SKM-1 treated with dmso at 0.1 percent for 144 hours (cell line): ENCODE data around the gene YY1.
"Not testable (repeated sequence)": the region's sequence is repeated elsewhere in the genome, so short reads cannot be mapped to it uniquely, and the experiment has no call there.

Experiments used
- DNase-seq: peaks from one replicate; lab custom pipeline; 2025; ENCODE audit not compliant: unreplicated experiment; lab: John Stamatoyannopoulos, UW

The YY1 gene

DNA sequence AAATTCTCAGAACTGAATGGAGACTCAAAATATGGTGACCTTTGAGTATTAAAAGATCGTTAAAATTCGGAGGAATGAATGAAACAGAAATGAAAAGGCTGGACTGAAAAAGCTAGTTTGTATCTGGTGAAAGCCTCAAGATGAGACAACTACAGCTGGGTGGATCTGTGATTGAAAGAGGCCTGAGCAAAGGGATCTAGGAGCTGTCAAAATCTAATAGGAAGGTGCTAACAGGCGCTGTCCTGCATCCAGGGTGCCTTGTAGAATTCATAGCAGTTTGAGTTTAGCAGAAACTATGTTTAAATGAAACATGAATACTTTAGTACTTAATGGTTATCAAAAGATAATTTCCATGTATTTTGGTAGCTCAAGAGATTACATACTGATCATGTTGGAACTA lies 2.3 kb downstream of the YY1 start:
- no peak for DNase-seq

DNA sequence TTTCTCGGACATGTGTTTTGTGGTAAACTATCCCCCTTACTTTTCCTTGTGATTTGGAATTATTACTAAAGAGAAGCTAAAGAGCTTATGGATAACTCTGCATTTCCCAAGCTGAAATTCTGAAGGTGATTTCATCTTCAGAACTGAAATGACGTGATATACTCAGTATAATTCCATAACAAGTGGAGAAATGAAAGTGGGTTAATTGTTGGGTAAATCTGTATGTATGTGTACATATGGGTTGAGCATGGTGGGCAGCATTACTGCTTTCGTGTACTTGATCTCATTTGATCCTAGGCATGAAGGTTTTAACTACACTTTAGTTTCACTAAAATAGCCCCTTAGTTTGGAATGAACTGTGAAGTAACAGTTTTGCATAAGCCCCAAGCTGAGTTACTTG lies 4.1 kb downstream of the YY1 start:
- no peak for DNase-seq

DNA sequence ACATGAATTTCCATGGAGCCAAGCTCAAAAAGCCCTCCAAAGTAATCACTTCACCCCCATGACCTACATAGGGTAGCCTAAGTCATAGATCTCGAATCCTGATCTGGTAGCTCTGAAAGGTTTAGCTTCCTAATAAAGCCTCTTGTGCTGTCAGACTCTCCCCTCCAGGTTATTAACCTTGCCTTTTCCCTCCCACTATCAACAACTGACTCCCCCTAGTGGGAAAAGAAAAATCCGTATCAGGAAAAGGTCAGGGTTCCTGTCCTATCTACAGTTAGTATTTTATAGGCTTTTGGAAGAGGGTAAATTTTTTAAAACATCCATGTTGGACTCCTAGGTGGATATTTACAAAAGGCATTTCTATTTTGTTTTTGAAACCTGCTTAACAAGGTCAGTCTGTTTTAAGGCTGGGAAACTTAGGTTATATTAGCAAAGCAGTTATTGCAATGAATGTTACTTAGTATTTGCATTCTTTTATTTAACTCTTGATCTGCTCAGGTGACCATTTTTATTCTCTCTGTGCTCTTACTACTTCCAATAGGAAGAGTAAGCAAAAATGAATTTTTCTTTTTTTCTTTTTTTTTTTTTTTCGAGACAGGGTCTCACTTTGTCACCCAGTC lies 8.0 kb downstream of the YY1 start:
- DNase-seq = no peak

DNA sequence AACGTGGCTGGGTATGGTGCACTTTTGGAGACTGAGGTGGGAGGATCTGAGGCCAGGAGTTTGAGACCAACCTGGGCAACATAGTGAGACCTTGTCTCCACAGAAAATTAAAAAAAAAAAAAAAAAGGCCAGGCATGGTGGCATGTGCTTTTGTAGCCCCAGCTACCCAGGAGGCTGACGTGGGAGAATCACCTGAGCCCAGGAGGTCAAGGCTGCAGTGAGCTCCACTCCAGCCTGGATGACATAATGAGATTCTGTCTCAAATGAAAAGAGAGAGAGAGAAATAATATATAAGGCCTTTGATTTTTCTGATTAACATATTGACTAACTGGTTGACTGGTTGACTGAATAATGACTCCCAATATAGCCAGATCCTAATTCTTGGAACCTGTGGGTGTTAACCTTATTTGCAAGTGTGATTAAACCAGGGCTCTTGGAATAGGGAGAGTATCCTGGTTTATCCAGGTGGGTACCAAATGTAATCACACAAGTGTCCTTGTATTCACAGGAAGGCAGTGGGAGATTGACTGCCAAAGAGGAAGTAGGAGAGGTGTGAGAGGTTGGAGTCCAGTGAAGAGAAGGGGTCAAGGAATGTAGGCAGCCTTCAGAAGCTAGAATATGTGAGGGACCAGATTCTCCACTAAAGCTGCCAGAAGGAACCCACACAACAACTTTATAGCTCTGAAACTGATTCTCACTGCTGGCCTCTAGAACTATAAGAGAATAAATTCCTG lies 12.0 kb downstream of the YY1 start:
- DNase-seq = no peak

DNA sequence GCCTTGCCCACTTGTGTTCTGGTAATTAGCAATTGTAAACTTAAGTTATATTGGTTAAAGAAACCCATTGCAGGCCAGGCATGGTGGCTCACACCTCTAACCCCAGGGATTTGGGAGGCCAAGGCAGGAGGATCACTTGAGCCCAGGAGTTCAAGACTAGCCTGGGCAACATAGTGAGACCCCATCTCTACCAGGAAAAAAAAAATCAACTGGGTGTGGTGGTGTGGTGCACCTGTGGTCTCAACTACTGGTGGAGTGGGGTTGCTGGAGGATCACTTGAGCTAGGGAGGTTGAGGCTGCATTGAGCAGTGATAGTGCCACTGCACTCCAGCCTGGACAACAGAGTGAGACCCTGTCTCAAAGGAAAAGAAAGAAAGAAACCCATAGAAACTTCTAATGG lies 13.7 kb downstream of the YY1 start:
- DNase-seq = no peak

DNA sequence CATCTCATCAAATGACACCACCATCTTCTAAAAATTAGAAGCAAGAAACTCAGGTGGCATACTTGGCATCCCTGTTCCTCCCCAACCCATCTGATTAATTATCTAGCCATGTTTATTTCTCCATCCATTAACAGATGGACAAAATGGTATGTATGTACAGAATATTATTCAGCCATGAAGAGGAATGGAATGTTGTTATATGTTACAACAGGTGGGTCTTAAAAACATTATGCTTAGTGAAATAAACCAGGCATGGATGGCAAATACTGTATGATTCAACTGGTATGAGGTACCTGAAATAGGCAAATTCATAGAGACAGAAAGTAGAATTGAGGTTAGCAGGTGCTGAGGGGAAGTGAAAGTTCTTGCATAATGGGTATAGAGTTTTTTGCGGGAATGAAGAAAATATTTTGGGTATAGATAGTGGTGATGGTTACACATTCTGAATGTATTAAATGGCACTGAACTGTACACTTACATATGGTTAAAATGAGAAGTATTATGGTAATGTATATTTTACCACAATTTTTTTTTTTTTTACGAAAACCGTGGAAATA lies 17.5 kb downstream of the YY1 start:
- DNase-seq = no peak

DNA sequence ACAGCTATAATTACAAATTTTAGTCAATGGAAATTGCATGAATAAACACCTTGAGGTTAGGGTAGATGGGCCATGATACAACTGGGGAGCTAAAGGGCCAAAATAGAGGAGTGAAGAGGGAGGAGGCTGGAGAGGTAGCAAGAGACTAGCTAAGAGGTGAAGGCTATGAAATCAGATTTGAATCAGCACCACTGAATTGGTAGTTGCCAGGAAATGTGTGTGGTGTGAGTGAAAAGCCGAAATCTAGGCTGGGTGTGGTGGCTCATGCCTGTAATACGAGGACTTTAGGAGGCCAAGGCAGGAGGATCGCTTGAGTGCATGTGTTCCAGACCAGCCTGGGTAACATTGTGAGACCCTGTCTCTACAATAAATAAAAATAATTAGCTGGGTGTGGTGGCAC lies 22.7 kb downstream of the YY1 start:
- DNase-seq = no peak

DNA sequence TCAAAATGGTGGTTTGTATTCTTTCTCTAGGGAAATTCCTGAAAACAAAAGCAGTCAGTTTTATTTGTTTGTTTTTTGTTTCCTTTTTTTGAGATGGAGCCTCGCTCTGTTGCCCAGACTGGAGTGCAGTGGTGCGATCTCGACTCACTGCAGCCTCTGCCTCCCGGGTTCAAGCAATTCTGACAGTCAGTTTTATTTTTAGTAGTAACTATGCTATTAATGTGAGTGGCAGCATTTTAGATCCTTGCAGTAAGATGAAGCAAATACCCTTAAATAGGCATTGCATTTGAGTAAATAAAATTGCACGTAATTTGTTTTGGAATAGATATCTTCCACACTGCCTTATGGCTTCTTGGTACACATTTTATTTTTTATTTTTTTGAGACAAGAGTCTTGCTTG lies 23.6 kb downstream of the YY1 start:
- DNase-seq = no peak

DNA sequence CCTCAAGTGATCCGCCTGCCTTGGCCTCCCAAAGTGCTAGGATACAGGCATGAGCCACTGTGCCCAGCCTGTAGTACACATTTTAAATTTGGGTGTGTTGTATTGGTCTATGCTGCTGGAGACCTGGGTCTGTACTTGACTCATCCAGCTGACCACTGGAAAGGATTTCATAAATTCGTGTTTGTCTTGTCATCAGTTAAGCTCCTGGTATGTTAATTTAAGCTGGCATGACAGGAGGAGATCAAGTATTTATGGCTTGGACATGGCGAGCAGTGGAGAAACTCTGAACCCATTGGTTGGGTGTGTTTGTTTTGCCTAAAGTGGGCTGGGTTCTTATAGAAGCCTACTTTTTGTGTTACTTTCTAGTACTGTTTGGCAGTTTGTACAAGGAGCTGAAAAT lies 24.2 kb downstream of the YY1 start:
- no peak for DNase-seq

DNA sequence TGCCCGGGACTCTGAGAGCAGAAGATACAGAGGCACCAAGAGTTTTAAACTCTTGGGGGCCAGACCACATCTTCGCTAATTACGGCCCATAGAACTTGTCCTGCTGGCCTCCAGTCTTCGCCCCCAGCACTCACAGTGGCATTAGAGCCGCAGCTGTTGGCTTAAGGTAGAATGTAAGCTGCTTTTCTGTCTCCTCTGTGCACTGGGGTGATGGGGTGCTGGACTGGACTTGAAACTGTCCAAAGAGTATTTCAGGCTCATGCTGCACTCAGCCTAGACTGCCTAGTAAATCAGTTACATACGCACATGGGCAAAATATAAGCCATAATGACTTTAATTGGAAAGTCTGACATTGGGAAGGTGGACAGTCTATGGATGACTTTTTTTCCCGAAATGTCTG lies 29.0 kb downstream of the YY1 start:
- no peak for DNase-seq

DNA sequence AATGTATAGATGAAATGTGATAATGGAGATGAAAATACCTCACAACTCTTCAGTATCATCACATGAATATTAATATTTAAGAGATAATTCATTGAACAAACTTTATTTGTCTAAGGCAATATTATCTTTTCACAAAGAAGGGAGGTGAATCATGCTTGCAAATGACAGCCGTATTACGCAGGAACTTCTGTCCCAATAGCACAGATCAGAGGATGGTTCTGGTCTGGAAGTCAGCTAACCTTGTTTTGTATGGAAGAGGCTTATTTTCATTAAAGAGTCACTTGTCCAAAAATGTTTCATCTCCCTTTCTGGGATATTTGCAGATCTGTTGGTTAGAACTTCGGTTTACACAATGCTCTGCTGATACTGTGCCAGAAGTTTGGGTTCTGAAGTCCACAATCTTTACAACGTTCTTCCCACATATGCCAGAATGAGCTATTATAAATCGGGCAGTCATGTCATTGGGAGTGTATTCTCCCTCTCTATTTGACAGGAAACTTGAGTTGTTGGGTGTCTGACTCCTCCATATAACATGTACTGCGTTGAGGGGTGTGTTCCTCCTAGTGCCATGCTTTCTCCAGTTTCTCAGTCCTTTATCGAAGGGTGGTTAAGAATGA lies 29.8 kb downstream of the YY1 start:
- no peak for DNase-seq

DNA sequence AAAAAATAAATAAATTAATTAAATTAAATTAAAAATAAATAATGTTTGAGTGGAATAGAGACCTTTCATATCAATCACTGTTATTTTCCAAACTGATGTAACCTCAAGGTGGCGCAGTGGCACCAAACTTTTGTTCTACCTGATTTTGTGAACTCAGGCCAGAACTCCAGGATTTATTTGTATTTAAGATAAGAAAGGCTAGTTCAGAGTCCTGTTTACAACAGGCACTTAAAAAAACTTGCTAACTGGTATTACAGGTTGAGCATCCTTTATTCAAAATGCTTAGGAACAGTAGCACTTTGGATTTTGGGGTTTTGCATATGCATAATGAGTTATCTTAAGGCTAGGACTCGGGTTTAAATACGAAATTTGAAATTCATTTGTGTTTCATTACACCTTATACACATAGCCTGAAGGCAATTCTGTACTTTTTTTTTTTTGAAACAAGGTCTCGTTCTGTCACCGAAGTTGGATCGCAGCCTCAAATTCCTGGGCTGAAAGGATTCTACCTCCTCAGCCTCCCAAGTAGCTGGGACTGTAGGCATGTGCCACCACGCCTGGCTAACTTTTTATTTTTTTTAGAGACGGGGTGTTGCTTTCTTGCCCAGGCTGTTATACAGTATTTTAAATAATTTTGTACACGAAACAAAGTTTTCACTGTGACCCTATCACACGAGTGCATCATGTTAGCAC lies 32.4 kb downstream of the YY1 start:
- DNase-seq = no peak

DNA sequence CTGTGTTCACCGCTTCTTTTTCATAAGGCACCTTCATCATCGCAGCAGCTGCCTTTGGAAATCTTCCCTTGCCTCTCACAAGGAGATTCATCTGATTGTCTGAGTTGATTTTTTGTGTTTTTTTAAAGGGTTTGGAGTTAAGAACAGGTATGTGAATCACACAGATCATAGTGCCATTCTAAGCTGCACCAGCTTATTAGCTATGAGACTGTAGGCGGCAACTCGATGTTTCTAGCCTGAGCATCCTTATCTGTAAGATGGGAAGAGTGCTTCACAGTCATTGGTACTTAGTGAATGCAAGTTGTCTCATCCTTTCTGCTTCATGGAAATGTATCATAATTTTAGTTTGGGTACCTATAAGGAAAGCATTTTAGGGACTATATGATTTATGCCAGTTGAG lies 35.3 kb downstream of the YY1 start:
- no peak for DNase-seq

DNA sequence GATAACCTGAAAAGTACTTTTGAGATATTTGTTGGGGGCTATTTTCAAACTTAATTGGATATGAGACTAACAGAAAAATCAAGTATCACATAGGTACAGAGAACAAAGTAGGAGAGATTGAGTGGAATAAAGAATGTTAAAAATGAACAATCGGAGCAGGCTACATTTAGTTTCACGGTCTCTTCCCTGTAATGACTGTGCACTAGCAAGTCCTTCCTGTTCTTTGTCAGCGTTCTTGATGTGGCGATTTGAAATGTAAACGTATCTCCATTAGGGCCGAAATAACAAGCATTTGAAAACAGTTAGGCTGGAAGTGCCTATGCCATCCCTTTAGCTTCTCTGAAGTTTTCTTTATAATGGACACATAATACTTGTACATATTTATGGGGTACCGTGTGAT lies 36.3 kb downstream of the YY1 start:
- DNase-seq = no peak

DNA sequence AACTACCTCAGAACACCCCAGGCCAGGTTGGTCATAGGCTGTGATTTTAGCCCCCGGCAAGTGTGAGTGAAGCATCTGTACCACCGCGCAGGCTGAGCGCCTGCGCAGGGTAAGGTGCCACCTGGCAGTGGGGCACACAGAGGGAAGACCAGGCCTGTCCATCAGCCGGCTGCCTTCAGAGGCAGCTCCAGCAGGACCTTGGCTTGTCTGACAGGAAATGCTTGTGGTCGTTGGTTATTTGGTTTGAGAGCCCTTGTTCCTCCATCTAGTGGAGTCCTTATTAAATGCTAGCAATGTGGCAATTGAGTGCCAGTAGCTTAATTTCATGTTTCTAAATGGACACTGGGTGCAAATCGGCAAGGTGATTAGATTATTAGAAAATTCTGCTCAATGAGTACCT lies 39.8 kb downstream of the YY1 start:
- no peak for DNase-seq

DNA sequence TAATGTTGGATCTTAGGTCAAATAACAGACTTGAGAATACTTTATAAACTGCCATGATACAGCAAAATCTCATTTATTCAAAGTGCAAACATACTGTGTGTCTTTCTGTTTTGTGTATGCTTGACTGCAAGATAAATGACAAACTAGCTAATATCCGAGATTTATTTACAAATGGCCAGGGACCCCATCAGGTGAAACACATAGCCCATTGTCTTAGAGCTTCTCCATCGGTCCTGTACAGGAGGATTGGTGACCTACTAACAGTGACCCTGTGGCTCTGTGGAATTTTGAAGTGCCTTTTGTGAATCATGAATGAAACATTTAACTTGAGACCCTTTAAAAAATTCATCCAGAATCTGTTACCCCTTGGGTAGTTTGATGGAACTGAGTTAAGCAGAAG lies 40.2 kb downstream of the YY1 start:
- no peak for DNase-seq

DNA sequence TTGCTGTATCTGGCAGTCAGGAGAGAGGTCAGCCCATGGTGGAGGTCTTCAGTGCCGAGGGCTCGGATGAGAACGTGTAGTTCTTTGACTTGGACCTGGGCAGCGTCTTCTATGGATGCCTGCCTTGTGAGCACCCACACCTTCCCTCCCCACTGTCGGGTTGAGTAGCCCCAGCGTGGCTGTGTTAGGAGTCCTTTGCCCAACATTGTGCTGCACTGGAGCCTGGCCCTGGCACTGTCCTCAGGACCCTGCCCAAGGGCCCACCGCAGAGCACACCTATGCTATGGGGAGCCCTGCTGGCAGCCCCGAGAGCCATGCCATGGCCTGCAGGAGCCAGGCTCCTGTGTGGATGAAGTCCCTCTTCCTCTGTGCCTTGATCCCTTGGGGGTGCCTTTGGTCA lies 40.6 kb downstream of the YY1 start:
- DNase-seq = no peak

DNA sequence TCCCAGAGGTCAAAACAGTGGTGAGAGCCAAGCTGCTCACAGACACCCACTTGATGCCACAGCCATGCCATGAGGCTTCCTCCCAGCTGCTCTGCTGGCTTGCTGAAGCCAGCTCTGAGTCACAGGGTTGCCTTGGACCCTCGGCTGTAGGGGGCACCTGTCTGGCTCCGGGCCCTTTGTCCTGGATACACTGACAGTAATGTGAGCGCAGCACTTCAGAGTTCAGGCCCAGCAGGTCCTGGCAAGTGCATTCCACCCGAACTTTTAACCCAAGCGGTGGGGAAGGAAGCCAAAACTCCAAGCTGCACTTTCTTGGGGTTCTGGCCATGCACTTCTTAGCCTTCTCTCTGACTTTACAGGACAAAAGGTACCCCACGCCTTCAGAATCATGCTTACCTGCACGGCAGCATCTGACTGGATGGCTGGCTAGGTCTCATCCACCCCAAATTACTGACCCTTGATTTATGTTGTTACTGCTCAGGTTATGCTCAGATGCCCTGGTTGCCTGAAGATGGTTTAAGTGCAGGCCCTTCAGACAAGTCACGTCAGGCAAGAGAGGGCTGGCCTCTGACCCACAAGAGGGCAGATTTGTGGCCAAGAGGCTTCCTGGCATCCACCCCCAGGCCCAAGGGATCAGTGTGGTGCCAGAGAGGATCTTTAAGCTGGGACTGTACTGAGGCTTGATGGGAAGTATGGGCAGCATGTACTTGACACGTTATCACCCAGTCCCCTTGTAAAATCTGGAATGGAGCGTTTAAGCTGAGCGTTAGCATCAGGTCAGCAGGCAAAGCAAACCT lies 42.5 kb downstream of the YY1 start:
- DNase-seq = no peak

DNA sequence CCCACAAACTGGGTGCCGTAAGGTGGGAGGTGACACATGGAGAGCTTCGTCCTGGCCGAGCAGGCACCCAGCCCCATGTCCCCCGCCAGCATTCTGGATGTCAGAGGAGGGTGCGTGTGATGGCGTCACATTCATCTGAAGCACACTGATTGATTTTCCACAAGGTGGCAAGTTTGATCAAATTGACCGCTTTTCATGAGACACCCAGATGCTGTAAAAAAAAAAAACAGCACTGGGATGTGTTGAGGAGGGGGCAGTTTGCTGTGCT lies 43.1 kb downstream of the YY1 start:
- no peak for DNase-seq

DNA sequence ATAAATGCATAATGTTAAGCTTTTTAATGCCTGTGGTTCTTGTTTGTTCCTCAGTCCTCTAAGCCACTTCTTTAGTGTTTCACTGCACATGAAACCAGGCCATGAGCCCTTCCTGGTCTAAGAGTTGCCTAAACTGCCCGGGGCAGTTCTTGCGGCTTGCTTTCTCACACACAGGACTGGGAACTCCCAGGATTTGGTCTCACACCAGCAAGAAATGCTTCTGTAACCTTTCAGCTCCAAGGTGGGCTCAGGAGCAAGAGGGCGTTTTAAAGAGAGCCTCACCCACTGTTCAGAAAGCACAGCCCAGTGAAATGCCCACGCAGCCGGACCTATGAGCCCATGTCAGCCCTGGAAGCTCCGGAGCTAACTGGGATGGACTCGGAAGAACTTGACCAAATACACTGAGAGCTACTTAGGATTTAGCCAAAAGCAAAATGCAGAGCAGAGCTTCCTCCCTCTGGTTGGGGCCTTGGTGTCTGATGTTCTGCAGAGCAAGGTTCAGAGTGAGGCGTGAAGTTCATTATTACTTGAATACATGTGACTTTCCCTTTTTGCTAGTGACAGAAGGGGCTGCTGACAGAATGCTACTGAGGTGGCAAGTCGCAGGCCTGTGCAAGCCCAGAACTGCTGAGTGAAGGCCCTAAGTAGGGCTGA lies 43.9 kb downstream of the YY1 start:
- DNase-seq = no peak

DNA sequence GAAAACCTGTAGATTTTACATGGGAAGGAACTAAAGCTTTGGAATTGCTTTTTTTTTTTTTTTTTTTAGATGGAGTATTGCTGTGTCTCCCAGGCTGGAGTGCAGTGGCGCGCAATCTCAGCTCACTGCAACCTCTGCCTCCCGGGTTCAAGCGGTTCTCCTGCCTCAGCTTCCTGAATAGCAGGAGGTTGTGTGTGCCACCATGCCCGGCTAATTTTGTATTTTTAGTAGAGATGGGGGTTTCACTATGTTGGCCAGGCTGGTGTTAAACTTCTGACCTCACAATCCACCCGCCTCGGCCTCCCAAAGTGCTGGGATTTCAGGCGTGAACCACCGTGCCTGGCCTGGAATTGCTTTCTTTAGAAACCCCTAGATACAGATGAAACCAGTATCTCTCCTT lies 44.5 kb downstream of the YY1 start:
- DNase-seq = not testable (repeated sequence)
